LNCaP clone FGC (cell line): ENCODE results near the gene ICAM2.

Source experiments
- DNase-seq: peaks from one replicate; pipeline ENCODE4 v3.0.0-alpha.2; 2011; ENCODE audit warnings: low read depth
- H3K4me3 ChIP-seq: 2 replicates; pipeline ENCODE4 v1.5.1; 2011; ENCODE audit warnings: mild to moderate bottlenecking, low read depth, low read length, control low read depth
- TF ChIP-seq, protein P1 (sequence below): IDR thresholded peaks from 2 replicates; pipeline ENCODE4 v1.5.1; 2012; ENCODE audit warnings: mild to moderate bottlenecking; ENCODE audit not compliant: control insufficient read depth, insufficient read depth; ENCODE audit errors: extremely low read depth

ICAM2 gene

DNA sequence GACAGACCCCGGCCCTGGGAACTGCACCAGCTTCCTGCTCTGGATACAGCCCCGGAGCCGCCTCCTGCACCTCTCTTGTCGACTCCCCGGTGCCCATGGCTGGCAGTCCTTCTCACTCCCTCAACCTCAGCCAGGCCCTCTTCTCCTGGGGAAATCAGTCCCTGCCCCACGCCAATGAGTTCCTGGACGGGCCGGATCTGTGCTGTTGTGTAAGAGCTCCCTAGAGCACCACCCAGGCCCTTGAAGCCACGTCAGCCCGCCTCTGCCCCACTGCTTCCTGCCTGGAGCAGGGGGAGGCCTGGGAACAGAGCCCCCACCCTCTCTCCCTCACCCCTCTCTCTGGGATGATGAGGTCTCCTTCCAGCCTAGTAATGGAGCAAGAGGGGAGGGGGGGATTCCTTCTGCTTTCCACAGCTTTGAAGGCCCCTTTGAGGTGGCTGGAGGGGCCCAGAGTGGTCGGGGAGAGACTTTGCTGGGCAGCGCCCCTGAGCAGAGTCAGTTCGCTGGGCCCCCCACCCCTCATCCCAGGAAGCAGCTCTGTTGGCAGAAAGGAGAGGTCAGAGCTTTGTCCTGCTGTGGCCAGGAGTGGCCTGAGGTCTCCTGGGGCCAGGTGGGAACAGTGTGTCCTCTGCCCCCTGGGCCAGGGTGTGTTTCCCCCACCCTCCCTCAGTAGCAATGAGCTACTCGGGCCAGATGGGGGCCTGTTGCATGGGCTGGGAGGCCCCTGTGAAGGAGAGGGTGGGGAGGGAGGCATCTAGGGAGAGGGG, 18.5 kb downstream of the ICAM2 start:
- H3K4me3 ChIP-seq, result no peak overlapping the region
- TF ChIP-seq, protein P1, sequence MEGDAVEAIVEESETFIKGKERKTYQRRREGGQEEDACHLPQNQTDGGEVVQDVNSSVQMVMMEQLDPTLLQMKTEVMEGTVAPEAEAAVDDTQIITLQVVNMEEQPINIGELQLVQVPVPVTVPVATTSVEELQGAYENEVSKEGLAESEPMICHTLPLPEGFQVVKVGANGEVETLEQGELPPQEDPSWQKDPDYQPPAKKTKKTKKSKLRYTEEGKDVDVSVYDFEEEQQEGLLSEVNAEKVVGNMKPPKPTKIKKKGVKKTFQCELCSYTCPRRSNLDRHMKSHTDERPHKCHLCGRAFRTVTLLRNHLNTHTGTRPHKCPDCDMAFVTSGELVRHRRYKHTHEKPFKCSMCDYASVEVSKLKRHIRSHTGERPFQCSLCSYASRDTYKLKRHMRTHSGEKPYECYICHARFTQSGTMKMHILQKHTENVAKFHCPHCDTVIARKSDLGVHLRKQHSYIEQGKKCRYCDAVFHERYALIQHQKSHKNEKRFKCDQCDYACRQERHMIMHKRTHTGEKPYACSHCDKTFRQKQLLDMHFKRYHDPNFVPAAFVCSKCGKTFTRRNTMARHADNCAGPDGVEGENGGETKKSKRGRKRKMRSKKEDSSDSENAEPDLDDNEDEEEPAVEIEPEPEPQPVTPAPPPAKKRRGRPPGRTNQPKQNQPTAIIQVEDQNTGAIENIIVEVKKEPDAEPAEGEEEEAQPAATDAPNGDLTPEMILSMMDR, result no peak
- DNase-seq, result no peak

DNA sequence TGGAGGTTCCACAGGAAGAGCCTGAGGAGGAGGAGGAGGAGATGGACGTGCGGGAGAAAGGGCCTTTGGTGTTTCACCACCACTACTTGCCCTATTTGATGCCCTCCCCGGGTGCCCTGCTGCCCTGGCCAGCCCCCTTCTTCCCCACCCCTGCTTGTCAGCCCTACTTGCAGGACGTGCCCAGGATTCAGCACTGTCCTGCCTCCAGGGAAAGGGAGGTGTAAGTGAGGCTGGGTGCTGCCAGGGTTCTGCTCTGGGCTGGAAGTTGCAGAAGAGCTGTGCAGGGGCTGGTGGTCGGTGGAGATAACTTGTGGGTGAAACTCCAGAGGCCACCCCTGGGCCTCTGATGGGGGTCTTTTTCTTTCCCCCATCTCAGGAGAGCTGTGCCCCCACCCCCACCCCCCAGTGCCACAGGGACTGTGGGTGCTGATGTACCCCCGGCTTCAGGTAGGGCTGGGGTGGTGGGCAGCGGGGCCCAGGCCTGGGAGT, 19.3 kb downstream of the ICAM2 start:
- TF ChIP-seq, protein P1, result no peak
- no peak overlapping the region for H3K4me3 ChIP-seq
- no peak for DNase-seq

DNA sequence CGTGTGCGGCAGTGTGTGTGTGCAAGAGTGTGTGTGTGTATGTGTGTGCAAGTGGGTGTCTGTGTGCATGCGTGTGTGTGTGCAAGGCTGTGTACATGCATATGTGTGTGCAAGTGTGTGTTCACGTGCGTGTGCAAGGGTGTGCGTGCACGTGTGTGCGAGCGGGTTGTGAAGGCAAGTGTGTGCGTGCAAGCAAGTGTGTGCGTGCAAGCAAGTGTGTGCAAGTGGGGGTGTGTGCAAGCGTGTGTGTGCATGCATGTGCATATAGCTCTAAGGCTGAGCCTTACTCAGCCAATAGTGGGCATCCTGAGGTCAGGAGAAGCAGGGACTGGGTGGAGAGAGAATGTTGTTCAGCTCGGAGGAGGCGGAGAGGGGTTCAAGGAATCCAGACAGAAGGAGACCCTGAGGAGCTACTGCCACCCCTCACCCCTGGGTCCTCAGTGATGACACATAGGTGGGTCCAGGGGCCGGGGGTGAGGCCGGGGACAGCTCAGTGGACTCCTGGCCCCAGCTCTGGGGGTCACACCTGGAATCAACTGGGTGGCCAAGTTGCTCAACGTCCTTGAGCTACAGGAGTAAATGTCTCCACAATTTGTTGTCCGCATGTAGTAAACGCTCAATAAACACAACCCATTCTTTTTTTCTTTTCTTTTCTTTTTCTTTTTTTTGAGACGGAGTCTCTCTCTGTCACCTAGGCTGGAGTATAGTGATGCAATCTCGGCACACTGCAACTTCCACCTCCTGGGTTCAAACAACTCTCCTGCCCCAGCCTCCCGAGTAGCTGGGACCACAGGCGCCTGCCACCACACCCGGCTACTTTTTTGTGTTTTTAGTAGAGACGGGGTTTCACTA, 20.5 kb downstream of the ICAM2 start:
- no peak overlapping the region for H3K4me3 ChIP-seq
- TF ChIP-seq, protein P1, result no peak
- DNase-seq, result no peak

DNA sequence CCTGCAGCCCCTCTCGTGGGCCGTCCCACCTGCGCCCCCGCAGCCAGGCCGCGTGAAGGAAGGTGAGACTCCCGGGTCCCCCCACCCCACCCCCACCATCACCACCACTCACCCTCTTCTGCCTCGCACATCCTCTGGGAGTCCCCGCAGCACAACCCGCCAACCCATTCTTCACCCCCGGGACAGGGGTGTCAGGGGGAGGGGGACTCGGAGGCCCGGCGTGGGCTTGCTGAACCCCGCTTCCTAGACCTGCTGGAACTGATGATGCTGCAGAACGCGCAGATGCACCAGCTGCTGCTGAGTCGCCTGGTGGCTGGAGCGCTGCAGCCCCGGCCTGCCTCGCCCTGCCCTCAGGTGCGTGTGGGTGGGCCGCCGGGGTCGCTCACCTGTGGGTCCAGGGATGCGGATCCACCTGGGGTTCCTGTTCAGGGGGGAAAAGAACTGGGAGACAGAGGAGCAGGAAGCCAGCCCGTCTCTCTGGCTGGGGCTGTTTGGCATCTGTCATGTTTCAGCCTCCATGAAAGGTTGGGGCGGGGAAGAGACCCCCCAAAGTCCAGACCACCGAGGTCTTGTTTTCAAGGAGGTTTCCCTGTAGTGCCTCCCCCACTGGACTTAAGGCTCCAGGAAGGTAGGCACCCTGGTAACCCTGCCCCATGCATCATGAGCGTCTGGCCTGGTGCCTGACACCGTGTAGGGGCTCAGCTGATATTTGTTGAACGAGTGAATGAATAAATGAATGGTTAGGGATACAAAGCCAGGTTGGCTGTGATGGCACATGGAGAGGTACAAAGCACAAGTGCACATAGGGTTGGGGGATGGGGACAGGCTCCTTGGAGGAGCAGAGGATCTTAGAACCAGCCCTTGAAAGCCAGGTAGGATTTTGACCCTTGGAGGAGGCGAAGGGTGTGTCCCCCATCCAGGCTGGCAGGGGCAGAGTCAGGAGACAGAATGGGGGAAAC, 21.4 kb downstream of the ICAM2 start:
- no peak for DNase-seq
- H3K4me3 ChIP-seq, result peak overlapping the region; percentile 59
- TF ChIP-seq, protein P1, result no peak

DNA sequence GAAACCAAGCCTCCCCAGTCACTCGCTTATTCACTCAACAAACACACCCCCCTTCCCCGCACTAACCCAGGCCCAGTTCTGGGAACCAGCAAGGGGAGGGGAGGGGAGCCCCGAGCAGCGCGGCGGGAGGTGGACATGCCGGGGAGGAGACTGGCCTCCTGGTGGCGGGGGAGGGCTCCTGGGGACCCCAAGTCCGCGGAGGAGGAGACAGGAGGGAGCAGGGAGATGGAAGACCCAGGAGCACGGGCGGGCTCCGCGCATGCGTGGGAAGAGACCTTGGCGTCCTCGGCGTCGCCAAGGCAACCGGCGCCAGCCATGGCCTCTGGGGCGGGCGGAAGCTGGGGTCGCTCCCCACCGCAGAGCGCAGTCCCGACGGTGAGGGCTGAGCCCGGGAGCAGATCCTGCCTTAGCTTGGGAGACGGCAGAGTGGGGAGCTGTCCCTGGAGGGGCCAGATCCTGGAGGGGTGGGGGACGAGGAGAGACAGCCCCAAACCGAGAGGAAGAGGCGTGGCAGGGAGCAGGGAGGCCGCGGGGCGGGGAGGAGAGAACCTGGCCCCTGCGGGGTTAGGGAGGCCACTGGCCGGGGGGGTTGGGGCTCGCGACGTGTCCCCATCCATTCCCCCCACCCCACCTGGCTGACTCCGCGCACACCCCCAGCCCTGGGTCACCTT, 22.2 kb downstream of the ICAM2 start, which contains the start of gene PRR29:
TSS of gene PRR29 (plus strand) at position 302 of the 671 bp plus-strand sequence. CDS start at position 316, 14 bp downstream.
- no peak for DNase-seq

More for the DNA sequence above, 22.2 kb downstream of the ICAM2 start, which contains the start of gene PRR29:
- TF ChIP-seq, protein P1, result no peak
- peak within 1 kb of the TSS; percentile 59 for H3K4me3 ChIP-seq
